ENCODE results near the gene C5AR1. TPM values are rescaled to one million over a fixed set of nuclear protein-coding genes. Genes with fewer than 3 reads are reported as not detected.

The C5AR1 gene
- total and polyA plus RNA-seq, 9 of the 15 experiments (the other 6 are each of a cell fraction or from before 2014, with no cell fraction given), result 0.06 to 1.6 (median 0.28) TPM; not detected in 3

DNA sequence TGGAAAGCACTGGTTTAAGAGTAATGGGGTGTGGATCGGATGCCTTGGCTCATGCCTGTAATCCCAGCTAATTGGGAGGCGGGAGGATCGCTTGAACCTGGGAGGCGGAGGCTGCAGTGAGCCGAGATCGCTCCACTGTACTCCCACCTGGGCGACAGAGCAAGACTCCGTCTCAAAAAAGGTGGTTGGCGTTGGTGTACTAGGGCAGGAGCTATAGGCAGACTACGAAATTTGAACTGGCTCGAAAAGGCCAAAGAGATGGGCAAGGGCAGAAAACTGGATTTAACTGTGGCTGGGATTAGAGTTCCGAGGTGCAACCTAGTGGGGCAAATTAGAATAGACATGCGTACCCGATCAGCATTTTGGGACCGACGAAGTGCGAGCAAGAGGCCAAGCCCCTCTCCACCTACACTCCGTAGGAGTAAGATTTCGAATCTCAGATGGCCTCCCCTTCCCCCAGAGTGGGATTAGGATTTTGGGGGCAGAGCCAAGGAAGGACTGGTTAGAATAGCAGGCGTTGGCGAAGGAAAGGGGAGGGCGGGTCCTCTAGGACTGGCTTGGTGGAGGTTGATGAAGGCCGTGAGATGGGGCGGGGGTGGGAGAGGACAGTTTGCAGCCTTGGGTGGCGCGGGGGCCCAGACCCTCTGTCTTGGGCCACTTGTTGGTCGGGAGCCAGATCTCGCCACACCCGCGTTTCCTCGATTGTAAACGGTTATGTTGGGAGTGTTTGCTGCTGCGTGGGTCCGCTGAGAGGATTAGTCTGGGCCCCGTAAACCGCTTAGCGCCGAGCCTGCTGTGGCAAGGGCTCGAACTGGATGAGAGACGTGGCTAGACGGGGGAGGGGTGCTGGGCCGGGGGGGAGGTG is 37.0 kb upstream of the C5AR1 start (continued):
- TF ChIP-seq RAD21 (CRISPR knock-in tag; conservative IDR thresholded peaks at IDR 0.05 in 1 of 2, IDR thresholded peaks at IDR 0.05 in 1 of 2), result 0 out of 4 replicates have a peak, but pooled peaks of 1 of the 2 experiments have one; percentile 7
- TF ChIP-seq HIVEP1 (CRISPR knock-in tag; IDR thresholded peaks at IDR 0.05), result no peak
- 0 out of 2 replicates have a peak, but pooled peaks have one; percentile 39 for TF ChIP-seq MAFG (tag; conservative IDR thresholded peaks at IDR 0.05)
- TF ChIP-seq, protein P1, sequence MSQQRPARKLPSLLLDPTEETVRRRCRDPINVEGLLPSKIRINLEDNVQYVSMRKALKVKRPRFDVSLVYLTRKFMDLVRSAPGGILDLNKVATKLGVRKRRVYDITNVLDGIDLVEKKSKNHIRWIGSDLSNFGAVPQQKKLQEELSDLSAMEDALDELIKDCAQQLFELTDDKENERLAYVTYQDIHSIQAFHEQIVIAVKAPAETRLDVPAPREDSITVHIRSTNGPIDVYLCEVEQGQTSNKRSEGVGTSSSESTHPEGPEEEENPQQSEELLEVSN (IDR thresholded peaks at IDR 0.05; ENCODE audit: borderline replicate concordance in 1 of 2, extremely low read depth in 1 of 2, insufficient read depth in 1 of 2, insufficient read length in 1 of 2, low read depth in 1 of 2, low read length in 1 of 2, poor library complexity in 1 of 2, severe bottlenecking in 1 of 2), result no peak
- peak; percentile 76 for TF ChIP-seq PKNOX1 (IDR thresholded peaks at IDR 0.05)
- TF ChIP-seq EGR1 (conservative IDR thresholded peaks at IDR 0.05), result peak; percentile 61; the same call in 1 of the 2 replicates
- TF ChIP-seq RUNX1 (IDR thresholded peaks at IDR 0.05; ENCODE audit: low read depth), result no peak
- no peak for TF ChIP-seq NR0B1 (IDR thresholded peaks at IDR 0.05; ENCODE audit: partially characterized antibody)
- TF ChIP-seq ZNF395 (CRISPR knock-in tag; IDR thresholded peaks at IDR 0.05), result no peak
- no peak for TF ChIP-seq USF2 (CRISPR knock-in tag; IDR thresholded peaks at IDR 0.05)
- no peak for TF ChIP-seq U2AF2 (optimal IDR thresholded peaks at IDR 0.05; ENCODE audit: low read depth, low read length)
- 0 out of 2 replicates have a peak, but pooled peaks have one; percentile 7 for TF ChIP-seq POLR2A (conservative IDR thresholded peaks at IDR 0.05)
- TF ChIP-seq ARID4B (CRISPR knock-in tag; IDR thresholded peaks at IDR 0.05), result peak; percentile 45; the same call in 1 of the 2 replicates
- no peak for TF ChIP-seq HDAC8 (tag; IDR thresholded peaks at IDR 0.05)
- no peak for TF ChIP-seq BMI1 (IDR thresholded peaks at IDR 0.05; ENCODE audit: low read length)

Data from K562 (cell line).